MM.1S (cell line): Measurements from ENCODE around the gene GLB1L2.

Experiments used
- CTCF ChIP-seq: fragments of 300-600 bp; sonication (generic); IDR thresholded peaks from 2 replicates; pipeline ENCODE4 v1.5.1; 2016; ENCODE audit warnings: antibody characterized with exemption, low read length, mixed read lengths
- EZH2 ChIP-seq: fragments of 300-600 bp; sonication (generic); optimal IDR thresholded peaks from 2 replicates; pipeline ENCODE3; 2017; ENCODE audit warnings: low read depth, mild to moderate bottlenecking, antibody characterized with exemption, low read length, mixed read lengths

GRCh38 chr11:134289789-134290188, 42.0 kb upstream of the GLB1L2 start:
- TF ChIP-seq EZH2: no peak
- no peak for TF ChIP-seq CTCF
